ENCODE measurements around the gene C17orf113.

GRCh38 chr17:42018988-42019387 is 31.4 kb downstream of the C17orf113 start:
- TF ChIP-seq ZNF274 (IDR thresholded peaks at IDR 0.05; ENCODE audit: low read depth, low read length) (no peak), SUZ12 (IDR thresholded peaks at IDR 0.05; ENCODE audit: extremely low read depth, insufficient read depth, insufficient read length) (no peak)
